NCI-H345 treated with DMSO at 0.1 percent for 48 hours (cell line): ENCODE data around the gene PAK3.

ENCODE experiments used
- DNase-seq: peaks from one replicate; lab custom pipeline; 2025; ENCODE audit not compliant: unreplicated experiment; lab: John Stamatoyannopoulos, UW

PAK3 gene

DNA sequence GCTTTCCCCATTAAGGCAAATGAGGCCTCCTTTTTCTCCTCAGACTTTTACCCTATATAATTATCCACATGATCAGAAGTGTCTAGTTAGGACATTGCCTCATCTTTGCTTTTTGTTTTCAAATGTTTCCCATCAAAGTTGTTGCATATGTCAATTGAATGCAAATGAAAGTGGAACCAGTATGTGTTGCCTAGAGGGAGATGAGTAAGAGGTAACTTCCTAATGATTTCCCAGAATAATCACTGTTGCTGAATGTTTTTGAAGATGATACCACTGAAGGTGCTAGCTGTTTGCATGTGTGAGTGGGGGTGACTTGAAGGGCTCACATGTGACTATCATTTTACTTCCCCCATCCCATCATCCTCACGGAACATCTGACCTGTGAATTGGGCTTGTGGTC, 33.9 kb downstream of the PAK3 start:
- no peak for DNase-seq

DNA sequence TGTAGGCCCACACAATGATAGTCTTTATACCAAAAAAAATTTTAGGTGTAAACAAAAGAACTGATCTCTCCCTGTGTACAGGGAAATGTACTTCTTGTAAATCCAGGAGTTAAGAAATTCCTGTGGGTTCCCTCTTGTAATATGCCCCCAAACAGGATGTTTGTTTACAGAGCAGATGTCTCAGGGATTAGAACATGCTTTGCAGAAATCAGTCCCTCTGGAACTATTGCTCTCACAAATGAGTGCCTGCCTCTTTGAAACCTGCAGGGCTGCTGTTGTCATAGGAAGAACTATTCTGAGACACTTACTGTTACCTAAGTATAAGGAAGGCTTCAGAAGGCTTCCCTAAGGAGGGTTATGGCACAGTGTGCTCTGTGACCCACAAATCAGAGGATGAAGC, 35.6 kb downstream of the PAK3 start:
- no peak for DNase-seq

DNA sequence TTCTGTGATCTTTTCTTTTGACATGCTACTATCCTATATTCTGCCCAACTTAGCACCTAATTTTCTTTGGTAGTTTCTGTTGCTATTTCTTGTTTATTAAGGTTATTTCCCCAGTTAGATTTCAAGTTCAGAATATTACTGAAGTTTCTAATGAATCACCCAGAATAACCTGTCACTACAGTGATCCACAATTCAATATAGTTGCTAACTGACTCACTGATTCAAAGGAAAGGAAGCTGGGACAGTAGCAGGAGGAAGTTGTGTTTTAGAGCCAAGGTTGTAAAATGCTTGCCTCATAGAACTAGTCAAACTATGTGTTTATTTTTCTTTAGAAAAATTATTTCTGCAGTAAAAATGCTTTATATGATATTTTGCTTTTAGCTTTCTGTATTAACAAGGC, 37.4 kb downstream of the PAK3 start:
- DNase-seq: no peak

DNA sequence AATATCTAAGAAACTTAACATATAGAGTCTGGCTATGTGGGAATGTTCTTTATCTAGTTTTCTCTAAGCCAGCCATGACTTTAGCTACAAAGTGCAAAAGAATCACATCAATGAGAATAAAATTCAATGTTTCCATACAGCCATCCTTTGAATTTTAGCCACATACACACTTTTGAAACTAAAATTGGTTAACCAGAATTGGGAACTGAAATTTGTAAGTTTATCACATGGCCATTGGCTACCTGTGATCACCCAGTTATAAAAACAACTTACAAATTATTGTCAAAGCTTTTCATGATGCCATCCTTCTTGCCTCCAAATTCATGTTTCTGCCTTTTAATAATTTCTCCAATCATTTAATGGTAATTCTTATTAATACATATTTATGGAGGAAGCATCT, 49.9 kb downstream of the PAK3 start:
- DNase-seq: no peak

DNA sequence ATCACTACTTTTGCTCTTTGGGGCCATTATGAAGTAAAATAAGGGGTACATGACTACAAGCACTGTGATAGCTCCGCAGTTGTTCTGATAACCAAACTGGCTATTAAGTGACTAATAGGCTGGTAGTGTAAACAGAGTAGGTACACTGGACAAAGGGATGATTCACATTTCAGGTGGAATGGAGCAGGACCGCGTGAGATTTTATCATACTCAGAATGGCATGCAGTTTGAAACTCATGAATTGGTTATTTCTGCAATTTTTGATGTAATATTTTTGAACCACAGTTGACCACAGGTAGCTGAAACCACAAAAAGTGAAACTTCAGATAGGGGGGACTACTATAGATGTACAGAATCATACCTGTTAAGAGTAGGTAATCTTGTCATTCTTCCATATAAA, 55.8 kb downstream of the PAK3 start:
- no peak for DNase-seq

DNA sequence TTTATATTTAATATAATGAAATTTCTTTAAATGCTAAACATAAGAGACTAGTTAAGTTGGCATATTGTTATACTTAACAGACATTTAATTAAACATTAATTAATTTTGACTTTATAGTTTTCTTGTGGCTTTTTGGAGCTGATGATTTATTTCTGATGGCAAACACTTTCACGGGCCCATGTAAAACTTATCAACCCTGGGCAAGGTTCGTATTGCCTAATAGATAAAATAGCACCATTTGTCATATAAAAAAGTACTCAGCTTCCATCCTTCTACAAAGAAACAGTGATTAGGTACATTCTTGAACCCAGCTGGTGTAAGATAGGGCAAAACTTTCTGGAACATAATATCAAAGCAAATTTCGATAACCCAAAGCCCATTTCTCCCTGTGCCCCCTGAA, 63.2 kb downstream of the PAK3 start:
- no peak for DNase-seq

DNA sequence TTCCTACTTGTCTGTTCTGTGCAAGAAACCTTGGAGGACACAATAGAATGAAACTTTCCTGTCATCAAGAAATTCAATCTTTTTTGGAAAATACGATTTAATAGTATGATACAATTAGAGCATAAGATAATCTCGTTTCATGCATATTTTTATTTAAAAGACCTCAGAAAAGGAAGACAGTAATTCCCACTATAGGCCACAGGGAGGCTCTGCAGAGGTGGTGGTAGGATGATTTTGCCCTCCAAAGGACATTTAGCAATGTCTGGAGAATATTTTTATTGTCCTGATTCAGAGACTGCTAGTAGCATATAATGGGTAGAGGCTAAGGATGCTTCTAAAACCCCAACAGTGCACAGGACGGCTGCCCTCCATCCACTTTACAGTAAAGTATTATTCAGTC, 68.7 kb downstream of the PAK3 start:
- DNase-seq: no peak

DNA sequence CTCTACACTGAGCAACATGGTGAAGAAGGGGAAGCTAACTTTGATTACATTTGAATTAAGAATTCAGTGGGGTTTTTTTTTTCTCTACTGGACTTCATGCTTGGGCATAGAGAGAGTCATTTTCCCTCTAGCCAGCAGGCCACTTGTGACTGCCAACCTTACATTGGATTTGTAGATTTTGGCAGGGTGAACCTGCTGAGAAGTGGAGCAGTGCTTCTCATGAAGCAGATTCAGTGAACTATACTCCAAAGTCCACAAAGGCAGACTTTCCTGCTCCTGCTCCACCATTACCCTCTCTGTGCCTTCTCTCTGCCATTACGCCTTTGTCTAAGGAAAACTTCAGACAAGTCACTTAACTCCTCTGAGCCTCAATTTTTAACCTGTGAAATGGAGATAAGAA, 69.9 kb downstream of the PAK3 start:
- DNase-seq: no peak

DNA sequence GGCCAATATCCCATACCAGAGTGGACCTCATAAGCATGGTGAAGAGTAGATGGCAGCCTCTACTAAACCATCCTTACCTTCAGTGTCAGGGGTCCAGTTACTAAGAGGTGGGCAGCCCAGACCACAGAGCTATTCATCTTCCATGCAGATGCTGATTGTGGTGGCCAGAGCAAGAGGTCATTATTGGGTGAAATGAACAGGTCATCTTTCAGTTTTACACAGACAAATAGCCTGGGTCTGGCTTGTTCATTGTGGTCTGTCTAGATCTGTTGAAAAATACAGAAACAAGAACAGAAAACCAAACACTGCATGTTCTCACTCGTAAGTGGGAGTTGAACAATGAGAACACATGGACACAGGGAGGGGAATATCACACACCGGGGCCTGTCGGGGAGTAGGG, 71.3 kb downstream of the PAK3 start:
- no peak for DNase-seq

DNA sequence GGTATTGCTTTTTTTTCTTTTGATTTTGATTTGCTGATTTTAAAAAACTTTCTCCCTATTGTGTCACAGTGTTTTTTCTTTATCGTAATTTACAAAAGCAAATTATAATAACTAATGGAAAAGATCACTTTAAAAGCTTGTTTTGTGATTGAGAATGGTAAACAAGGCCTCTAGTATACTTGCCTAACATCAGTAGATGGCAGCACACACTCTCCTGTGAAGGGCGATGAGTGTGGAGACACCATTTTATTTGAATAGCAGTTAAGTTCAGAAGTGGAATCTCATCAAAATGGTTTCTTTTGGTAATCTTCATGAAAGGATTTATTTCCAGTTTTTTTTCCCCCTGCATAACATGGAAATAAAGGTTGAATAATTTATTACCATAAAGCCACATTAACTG, 72.3 kb downstream of the PAK3 start:
- DNase-seq: no peak

DNA sequence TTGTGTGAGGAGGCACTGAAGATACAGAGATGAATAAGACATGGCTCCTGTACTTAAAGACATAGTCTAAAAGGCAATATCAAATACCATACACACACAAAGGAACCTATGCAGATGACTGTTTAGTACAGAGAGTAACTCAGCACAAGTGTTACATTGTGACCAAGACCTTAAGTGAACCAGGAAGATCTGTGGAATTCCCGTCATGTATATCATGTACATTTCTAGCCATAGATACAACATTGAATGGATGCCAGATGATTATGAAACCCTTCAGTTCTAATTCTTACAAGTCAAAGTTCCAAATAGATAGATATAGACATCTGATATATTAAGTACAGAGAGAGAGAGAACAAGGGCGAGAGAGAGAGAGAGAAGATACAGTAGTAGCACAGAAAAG, 73.2 kb downstream of the PAK3 start:
- no peak for DNase-seq

DNA sequence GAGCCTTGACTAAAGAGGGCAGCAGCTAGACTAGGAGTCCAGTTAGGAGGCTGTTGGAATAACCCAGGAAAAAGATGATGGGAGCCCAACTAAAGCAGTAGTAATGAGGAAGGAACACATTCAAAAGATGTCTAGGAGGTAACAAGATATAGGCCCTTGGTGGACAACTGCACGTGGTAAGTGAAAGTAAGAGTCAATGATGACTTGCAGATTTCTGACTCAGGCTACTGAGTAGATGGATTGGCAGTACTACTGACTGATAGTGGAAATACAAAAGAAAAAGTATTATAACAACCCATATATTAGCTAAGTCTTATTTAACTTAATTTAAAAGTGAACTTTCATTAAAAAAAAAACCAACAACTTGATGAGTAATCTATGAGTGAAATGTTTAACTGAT, 74.0 kb downstream of the PAK3 start:
- DNase-seq: no peak

DNA sequence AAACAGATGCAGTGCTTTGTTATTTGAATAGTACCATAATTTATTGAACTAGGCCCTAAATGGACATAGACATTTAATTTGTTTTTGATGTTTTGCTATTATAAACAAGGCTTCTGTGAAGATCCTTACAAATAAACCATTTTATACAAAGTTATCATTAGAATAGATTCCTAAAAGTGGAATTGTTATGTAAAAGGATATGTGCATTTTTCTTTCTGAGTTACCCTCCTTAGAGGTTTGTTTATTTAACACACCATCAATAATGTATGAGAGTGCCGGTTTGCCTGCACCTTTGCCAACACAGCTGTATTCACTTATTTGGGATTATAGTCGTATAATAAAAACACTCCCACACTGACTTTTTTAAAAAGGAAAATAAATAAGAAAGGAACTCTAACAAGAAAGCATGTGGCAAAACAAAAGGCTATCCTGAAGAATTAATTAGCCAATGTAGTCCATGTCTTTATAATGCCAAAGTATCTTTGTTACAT, 84.8 kb downstream of the PAK3 start:
- DNase-seq: peak; percentile 46

DNA sequence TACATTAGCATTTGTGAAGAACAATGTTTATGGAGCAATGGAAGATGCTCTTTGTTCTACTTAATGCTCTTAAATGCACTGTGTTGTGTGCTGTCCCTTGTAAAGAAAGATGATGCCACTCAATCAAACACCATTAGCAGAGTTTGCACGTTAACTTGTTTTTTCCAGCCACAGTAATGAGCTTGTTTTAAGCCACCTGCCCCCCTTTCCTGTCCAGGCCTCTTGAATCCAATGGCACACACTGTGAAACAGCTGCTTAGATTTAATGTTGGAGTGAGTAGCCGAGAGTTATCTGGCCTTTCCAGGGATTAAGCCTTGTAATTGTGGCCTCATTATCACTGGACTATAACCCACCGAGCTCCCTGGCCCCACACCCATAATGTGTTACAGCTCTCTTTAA, 86.0 kb downstream of the PAK3 start:
- peak; percentile 46 for DNase-seq

DNA sequence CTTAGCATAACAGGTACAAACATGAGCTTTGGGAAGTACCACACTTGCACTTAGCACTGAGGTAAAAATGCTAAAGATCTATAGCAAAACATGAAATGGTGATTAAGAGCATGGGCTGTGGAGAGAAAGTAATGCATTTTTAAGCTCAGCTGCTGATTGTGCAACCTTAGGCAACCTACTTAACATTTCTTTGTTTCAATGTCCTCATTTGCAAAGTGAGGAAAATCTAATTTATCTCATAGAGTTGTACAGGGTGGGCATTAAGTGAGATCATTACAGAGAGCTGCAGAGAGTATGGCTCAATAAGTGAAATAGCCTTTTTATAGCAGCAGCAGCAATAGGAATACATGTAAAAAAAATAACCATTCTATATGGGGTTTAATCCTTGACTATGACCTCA, 87.0 kb downstream of the PAK3 start:
- no peak for DNase-seq

DNA sequence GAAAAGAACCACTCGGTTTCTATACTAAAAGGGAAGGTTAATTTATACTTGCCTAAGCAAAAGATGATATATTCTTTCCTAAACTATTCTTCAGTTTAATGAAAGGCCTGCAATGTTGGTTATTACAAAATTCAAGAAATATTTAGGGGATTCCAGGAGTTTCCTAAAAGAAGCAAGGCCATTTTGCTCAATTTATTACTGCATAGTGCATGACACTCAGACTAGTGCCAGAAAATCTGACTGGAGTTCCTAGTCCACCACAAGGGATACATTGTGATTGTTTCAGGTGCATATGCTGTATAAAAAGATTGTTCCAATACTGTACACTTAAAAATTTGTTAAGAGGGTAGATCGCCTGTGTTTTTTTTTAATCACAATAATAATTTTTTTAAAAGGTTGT, 95.6 kb downstream of the PAK3 start:
- DNase-seq: no peak

DNA sequence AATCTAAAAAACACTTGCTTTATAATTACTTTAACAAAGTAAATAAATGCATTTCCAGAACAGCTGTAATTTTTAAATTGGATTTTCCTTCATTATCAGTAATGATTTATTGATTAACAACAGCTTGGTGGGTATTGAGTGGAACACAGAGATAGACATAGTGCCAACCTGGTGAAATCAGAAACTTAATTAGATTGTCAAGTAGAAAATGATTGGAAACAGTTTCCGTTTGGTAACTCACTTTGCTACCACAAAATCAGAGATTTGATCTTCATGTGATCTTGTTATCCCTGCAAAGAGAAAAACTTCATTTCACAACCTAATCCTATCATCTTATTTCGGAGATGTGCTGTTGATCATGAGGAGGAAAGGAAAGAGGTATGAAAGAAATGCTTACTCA, 103.5 kb downstream of the PAK3 start:
- no peak for DNase-seq

DNA sequence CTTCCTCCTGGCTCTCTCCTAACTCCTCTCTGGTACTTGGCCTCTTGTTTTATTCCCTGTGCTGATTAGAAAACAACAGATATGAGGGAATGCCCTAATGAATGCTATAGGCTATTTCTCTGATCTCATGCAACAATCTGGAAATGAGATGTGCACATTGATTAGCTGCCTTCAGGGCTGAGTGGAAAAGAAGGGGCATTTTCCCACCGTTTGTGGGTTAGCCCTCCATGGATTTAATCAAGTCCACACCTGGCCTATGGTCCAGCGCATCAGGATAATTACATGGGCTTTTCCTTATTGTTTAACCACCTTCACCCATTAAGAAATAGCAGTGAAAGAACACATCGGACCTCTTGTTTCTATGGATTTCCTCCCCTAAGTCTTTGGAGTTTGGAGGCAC, 104.3 kb downstream of the PAK3 start:
- no peak for DNase-seq

DNA sequence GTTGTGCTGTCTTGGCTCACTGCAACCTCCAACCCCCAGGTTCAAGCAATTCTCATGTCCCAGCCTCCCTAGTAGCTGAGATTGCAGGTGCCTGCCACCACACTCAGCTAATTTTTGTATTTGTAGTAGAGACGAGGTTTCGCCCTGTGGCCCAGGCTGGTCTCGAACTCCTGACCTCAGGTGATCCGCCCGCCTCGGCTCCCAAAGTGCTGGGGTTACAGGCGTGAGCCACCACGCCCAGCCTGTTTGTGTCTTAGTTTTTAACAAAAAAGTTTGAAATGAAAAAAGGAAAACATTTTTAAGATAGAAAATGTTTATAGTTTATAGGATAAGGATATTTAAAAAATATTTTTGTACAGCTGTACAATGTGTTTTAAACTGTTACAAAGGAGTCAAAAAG, 111.9 kb downstream of the PAK3 start:
- DNase-seq: no peak

DNA sequence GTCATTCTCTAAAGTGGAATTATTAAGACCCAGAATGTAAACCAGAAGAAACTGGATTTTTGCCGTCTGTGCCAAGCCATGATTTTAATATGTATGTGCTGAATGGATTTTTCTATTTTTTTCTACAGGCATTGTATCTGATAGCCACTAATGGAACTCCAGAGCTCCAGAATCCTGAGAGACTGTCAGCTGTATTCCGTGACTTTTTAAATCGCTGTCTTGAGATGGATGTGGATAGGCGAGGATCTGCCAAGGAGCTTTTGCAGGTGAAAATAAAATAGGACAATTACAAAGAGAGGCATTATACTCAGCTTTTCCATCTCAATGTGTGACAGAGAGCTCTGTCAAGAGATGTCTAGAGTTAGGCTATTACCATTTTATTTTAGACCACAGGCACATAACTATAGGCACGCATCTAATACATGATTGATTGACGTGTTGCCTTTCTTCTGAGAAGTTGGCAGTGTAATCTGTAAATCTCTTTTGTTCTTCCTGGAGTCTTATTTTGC, 120.4 kb downstream of the PAK3 start:
- no peak for DNase-seq

DNA sequence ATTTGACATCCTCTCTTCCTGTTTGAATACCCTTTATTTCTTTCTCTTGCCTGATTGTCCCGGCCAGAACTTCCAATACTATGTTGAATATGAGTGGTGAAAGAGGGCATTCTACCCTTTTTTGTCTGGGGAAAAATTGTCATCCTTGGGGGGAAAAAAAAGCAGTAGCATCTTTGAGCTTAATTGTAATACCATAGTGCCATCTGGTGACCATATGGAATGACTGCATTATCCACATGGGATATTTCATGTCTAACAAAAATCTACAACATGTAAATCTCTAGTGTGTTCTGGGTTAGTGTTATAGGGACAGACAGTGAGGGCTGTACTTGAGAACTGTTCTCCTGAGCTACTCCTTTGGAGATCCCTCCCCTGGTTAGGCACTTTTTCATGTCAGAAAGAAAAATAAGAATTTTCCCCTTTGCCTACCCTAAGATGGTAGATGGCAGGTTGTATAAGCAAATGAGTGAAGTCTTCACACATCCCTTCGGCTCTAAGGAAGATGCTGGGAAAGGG, 148.3 kb downstream of the PAK3 start:
- DNase-seq: no peak

DNA sequence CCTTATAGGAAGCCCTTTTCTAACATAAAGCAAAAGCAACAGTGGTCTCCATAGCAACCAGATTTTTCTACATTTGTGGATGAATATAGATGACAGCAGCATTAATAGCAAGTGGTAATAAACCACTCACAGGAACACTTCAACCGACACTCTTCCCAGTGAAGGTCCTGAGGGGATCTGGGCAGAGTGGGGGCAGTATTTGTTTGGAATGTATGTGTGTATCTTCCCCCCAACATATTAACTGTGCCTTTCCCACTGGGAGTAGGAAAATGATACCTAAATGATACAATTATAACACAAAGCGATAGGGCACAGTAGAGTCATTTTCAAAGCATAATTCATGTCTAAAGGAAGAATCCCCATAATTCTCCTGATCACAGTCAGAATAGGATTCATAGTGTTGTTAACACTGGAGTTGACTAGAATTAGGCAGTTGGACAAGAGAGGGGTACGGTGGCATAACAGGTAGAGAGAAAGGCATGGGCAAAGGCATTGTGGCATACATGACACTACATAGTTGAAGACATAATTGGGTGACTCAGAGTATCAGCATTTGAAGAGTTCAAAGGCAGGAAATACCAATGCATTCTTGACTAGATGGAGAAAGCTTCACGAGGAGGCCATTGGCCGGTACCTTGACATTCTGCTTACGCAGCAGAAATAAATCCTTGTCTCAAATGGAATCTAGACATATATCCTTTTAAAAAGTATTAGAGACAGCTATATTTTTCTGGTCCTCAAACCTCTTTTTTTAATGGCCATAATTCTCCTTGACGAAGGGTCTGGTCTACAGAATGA, 159.1 kb downstream of the PAK3 start:
- DNase-seq: no peak

DNA sequence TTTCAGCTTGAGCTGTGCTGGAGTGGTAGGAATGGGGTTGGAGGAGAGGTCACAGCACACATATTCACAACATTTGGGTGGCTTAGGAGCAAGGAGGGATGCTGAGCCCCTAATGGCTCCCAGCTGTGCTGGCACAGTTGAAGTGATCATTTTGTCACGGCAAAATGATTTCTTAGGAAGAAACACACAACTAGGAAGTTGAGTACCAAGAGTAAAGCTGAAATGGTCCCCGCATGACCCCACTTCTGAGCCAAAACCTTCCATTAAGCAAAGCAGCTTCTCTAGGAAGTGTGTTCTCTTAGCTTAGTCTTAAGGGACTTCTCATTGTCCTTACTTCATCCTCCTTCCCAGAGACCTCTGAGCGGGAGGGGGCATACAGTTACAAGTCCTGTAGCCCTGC, 161.7 kb downstream of the PAK3 start:
- no peak for DNase-seq
